HL-60 (cell line): Measurements from ENCODE around the gene RNF25.

Source experiments
- DNase-seq, 2 experiments: peaks; one replicate each; pipeline ENCODE4 v3.0.0-alpha.2; 2010 to 2020; ENCODE audit warnings: low read depth in 1 of 2, low spot score in 1 of 2
- H3K27ac ChIP-seq: fragments of 250-450 bp; sonication (Bioruptor Pico); replicated peaks from 2 replicates; pipeline ENCODE4 v1.5.1; 2020; ENCODE audit warnings: mild to moderate bottlenecking, moderate library complexity
- H3K27me3 ChIP-seq: fragments of 250-450 bp; sonication (Bioruptor Pico); 2 replicates; pipeline ENCODE4 v1.5.1; 2021; ENCODE audit warnings: mild to moderate bottlenecking, moderate library complexity; ENCODE audit not compliant: insufficient read depth, poor library complexity, severe bottlenecking
- H3K4me3 ChIP-seq: replicated peaks from 2 replicates; pipeline ENCODE4 v1.5.1; 2011; ENCODE audit warnings: mild to moderate bottlenecking, control low read depth, low read length; ENCODE audit not compliant: insufficient read depth
- GABPA ChIP-seq: IDR thresholded peaks from 2 replicates; pipeline ENCODE4 v1.6.1; 2012; ENCODE audit warnings: low read depth
- POLR2AphosphoS5 ChIP-seq: IDR thresholded peaks from 2 replicates; pipeline ENCODE4 v1.6.1; 2012; ENCODE audit warnings: low read depth
- REST ChIP-seq: IDR thresholded peaks from 2 replicates; pipeline ENCODE4 v1.6.1; 2012; ENCODE audit warnings: low read depth; ENCODE audit not compliant: insufficient replicate concordance
- SPI1 ChIP-seq: IDR thresholded peaks from 2 replicates; pipeline ENCODE4 v1.6.1; 2012; ENCODE audit warnings: low read depth, mild to moderate bottlenecking, borderline replicate concordance
- TF ChIP-seq, protein P1 (sequence below): IDR thresholded peaks from one replicate; pipeline ENCODE4 v1.5.1; 2011; ENCODE audit warnings: low read length, control low read depth, inconsistent platforms; ENCODE audit not compliant: insufficient read depth

RNF25 gene

DNA sequence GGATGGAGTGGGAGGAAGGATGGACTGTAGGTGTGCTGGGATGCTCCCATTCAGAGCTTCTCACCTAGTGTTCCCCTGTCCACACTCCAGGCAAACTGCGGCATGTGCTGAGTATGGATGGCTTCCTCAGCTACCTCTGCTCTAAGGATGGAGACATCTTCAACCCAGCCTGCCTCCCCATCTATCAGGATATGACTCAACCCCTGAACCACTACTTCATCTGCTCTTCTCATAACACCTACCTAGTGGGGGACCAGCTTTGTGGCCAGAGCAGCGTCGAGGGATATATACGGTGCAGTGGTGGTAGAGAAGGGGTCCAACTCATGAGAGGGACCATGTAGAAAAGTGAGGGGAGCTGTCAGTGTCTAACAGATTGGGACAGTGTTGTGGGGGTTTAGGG is 43.9 kb downstream of the RNF25 start:
- DNase-seq: no peak
- no peaks in the 10 kb centered on the region for H3K27me3 ChIP-seq
- H3K4me3 ChIP-seq: no peak overlapping the region
- no peak overlapping the region for H3K27ac ChIP-seq
- TF ChIP-seq POLR2AphosphoS5 (no peak), GABPA (no peak), SPI1 (no peak), REST (no peak)
- TF ChIP-seq, protein P1, sequence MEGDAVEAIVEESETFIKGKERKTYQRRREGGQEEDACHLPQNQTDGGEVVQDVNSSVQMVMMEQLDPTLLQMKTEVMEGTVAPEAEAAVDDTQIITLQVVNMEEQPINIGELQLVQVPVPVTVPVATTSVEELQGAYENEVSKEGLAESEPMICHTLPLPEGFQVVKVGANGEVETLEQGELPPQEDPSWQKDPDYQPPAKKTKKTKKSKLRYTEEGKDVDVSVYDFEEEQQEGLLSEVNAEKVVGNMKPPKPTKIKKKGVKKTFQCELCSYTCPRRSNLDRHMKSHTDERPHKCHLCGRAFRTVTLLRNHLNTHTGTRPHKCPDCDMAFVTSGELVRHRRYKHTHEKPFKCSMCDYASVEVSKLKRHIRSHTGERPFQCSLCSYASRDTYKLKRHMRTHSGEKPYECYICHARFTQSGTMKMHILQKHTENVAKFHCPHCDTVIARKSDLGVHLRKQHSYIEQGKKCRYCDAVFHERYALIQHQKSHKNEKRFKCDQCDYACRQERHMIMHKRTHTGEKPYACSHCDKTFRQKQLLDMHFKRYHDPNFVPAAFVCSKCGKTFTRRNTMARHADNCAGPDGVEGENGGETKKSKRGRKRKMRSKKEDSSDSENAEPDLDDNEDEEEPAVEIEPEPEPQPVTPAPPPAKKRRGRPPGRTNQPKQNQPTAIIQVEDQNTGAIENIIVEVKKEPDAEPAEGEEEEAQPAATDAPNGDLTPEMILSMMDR: no peak

DNA sequence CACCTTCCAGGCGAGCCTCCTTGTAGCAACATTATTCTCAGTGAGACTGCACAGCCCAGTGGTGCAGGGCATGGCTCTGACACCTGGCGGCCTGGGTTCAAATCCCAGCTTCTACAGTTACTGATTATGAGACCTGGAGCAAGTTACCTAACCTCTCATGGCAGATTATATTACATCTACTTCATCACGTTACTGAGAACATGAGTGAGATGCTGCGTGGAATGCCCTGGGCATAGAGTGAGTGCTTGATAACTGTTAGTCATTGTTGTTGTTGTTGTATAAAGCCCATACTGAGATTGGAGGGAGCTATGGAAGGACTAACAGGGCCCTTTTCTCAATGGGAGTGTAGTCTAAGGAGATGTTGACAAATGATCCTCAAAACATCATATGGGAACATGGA is 45.4 kb downstream of the RNF25 start:
- no peak for DNase-seq
- Histone ChIP-seq H3K27me3 (no peaks in the 10 kb centered on the region), H3K4me3 (no peak overlapping the region), H3K27ac (no peak overlapping the region)
- TF ChIP-seq, protein P1: no peak
- TF ChIP-seq REST (no peak), GABPA (no peak), POLR2AphosphoS5 (no peak), SPI1 (no peak)

GRCh38 chr2:218623366-218623705 is 48.5 kb downstream of the RNF25 start:
- no peak overlapping the region for H3K4me3 ChIP-seq
- H3K27ac ChIP-seq: no peak overlapping the region
- no peak for DNase-seq
- no peaks in the 10 kb centered on the region for H3K27me3 ChIP-seq
- TF ChIP-seq REST: no peak
- TF ChIP-seq, protein P1: no peak
- TF ChIP-seq GABPA: no peak
- TF ChIP-seq POLR2AphosphoS5: no peak
- no peak for TF ChIP-seq SPI1
